ENCODE data around the gene PRDM5.

PRDM5 gene

DNA sequence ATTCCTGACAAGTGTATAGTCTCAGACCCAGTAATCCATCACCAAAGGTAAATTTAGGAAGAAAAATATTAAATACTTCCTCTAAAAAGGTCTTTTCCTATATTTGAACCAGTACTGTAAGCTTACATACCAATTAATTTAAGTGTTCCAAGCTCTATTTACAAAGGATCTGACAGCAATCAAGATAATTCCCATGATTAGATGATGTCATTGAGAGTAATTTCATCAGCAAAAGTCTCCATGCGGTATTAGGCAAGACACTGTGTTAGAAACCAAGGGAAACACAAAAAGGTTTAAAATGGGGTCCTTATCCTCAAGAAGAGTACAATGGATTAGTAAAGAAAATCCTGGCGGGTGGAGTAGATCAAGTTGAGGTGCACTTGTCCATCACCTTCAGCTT is 198.5 kb downstream of the PRDM5 start:
- Histone ChIP-seq H3K4me3 (ENCODE audit: low read depth in 1 of 2, low read length in 2 of 2) (no peak overlapping the region), H3K27me3 (ENCODE audit: control insufficient read depth in 1 of 2, insufficient read depth in 2 of 2, low read length in 2 of 2) (no peaks in the 10 kb centered on the region), H3K27ac (ENCODE audit: low read depth, low read length) (no peak overlapping the region), H3K36me3 (ENCODE audit: insufficient read depth, low read length) (no peaks in the 10 kb centered on the region), H3K9me3 (ENCODE audit: low read length) (no peaks in the 10 kb centered on the region), H3K9ac (ENCODE audit: low read length) (no peak overlapping the region), H3K4me1 (ENCODE audit: insufficient read depth, low read length) (no peaks in the 10 kb centered on the region)

GRCh38 chr4:120723105-120723504 is 199.4 kb downstream of the PRDM5 start:
- H3K27me3 ChIP-seq (ENCODE audit: control insufficient read depth in 1 of 2, insufficient read depth in 2 of 2, low read length in 2 of 2) = no peaks in the 10 kb centered on the region
- H3K36me3 ChIP-seq (ENCODE audit: insufficient read depth, low read length) = no peaks in the 10 kb centered on the region
- no peaks in the 10 kb centered on the region for H3K4me1 ChIP-seq (ENCODE audit: insufficient read depth, low read length)
- H3K27ac ChIP-seq (ENCODE audit: low read depth, low read length) = no peak overlapping the region
- no peak overlapping the region for H3K4me3 ChIP-seq (ENCODE audit: low read depth in 1 of 2, low read length in 2 of 2)
- no peaks in the 10 kb centered on the region for H3K9me3 ChIP-seq (ENCODE audit: low read length)
- no peak overlapping the region for H3K9ac ChIP-seq (ENCODE audit: low read length)

GRCh38 chr4:120722655-120723054 is 199.9 kb downstream of the PRDM5 start:
- Histone ChIP-seq H3K27me3 (ENCODE audit: control insufficient read depth in 1 of 2, insufficient read depth in 2 of 2, low read length in 2 of 2) (no peaks in the 10 kb centered on the region), H3K4me3 (ENCODE audit: low read depth in 1 of 2, low read length in 2 of 2) (no peak overlapping the region), H3K9me3 (ENCODE audit: low read length) (no peaks in the 10 kb centered on the region), H3K27ac (ENCODE audit: low read depth, low read length) (no peak overlapping the region), H3K4me1 (ENCODE audit: insufficient read depth, low read length) (no peaks in the 10 kb centered on the region), H3K9ac (ENCODE audit: low read length) (no peak overlapping the region), H3K36me3 (ENCODE audit: insufficient read depth, low read length) (no peaks in the 10 kb centered on the region)

DNA sequence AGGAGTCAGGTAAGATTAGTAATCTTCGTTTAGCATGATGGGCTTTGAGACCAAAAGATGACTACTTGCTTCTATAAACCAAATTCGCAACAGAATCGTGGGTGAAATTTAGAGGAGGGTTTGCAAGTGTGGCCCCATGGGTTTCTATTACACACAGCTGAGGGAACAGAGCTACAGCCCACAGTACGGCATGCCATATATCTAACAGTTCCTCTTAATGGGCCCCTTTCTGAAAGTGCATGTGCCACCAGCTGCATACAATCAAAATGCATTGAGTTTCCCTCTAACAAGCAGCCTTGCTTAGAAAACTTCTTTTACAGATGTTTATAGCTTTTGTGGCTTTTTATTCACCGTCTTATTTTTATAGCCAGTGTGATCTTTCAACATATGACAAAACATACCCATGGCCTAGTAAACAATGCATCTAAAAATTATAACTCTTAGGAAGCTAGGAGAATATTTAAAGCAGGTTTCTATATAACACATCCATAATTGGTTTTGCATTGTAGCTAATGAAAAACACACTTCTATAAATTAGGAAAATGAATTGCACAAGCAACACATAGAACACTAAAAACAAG is 202.1 kb downstream of the PRDM5 start:
- Histone ChIP-seq H3K4me1 (ENCODE audit: insufficient read depth, low read length) (no peaks in the 10 kb centered on the region), H3K36me3 (ENCODE audit: insufficient read depth, low read length) (no peaks in the 10 kb centered on the region), H3K9ac (ENCODE audit: low read length) (no peak overlapping the region), H3K4me3 (ENCODE audit: low read depth in 1 of 2, low read length in 2 of 2) (no peak overlapping the region), H3K27me3 (ENCODE audit: control insufficient read depth in 1 of 2, insufficient read depth in 2 of 2, low read length in 2 of 2) (no peaks in the 10 kb centered on the region), H3K27ac (ENCODE audit: low read depth, low read length) (no peak overlapping the region), H3K9me3 (ENCODE audit: low read length) (no peaks in the 10 kb centered on the region)

DNA sequence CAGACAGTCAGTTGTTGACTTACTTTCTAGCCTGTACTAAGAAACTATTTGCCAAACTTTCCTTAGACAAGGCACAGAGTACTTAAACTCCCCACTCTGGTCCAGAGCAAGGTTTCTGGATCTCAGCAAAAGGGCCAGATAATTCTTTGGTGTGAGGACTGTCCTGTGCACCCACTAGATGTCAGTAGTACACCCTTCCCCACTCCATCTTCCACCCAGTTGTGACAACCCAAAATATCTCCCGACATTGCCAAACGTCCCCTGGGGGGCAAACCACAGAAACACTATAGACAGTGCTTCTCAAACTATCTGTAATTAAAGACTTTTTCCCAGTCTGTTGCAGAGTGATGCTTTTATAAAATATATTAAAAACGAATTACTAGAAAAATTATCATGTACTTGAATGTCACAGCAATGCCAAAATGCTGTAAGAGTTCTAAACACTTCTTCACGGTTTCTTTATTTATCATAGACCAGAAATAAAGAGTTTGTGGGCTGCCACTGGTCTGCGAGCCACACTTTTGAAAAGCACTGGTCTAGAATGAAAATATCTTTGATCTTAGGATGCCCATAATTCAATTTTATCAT is 203.5 kb downstream of the PRDM5 start:
- no peaks in the 10 kb centered on the region for H3K27me3 ChIP-seq (ENCODE audit: control insufficient read depth in 1 of 2, insufficient read depth in 2 of 2, low read length in 2 of 2)
- no peak overlapping the region for H3K9ac ChIP-seq (ENCODE audit: low read length)
- no peaks in the 10 kb centered on the region for H3K9me3 ChIP-seq (ENCODE audit: low read length)

GRCh38 chr4:120716346-120716745 is 206.2 kb downstream of the PRDM5 start:
- Histone ChIP-seq H3K27ac (ENCODE audit: low read depth, low read length) (no peak overlapping the region), H3K9ac (ENCODE audit: low read length) (no peak overlapping the region), H3K9me3 (ENCODE audit: low read length) (no peaks in the 10 kb centered on the region), H3K4me1 (ENCODE audit: insufficient read depth, low read length) (no peaks in the 10 kb centered on the region), H3K36me3 (ENCODE audit: insufficient read depth, low read length) (no peaks in the 10 kb centered on the region), H3K27me3 (ENCODE audit: control insufficient read depth in 1 of 2, insufficient read depth in 2 of 2, low read length in 2 of 2) (no peaks in the 10 kb centered on the region), H3K4me3 (ENCODE audit: low read depth in 1 of 2, low read length in 2 of 2) (no peak overlapping the region)

More for the DNA sequence above, 203.5 kb downstream of the PRDM5 start:
- Histone ChIP-seq H3K4me1 (ENCODE audit: insufficient read depth, low read length) (no peaks in the 10 kb centered on the region), H3K4me3 (ENCODE audit: low read depth in 1 of 2, low read length in 2 of 2) (no peak overlapping the region), H3K27ac (ENCODE audit: low read depth, low read length) (no peak overlapping the region), H3K36me3 (ENCODE audit: insufficient read depth, low read length) (no peaks in the 10 kb centered on the region)

GRCh38 chr4:120714417-120715010 is 208.0 kb downstream of the PRDM5 start:
- Histone ChIP-seq H3K27me3 (ENCODE audit: control insufficient read depth in 1 of 2, insufficient read depth in 2 of 2, low read length in 2 of 2) (no peaks in the 10 kb centered on the region), H3K4me3 (ENCODE audit: low read depth in 1 of 2, low read length in 2 of 2) (no peak overlapping the region), H3K36me3 (ENCODE audit: insufficient read depth, low read length) (no peaks in the 10 kb centered on the region), H3K9me3 (ENCODE audit: low read length) (no peaks in the 10 kb centered on the region), H3K9ac (ENCODE audit: low read length) (no peak overlapping the region), H3K27ac (ENCODE audit: low read depth, low read length) (no peak overlapping the region), H3K4me1 (ENCODE audit: insufficient read depth, low read length) (no peaks in the 10 kb centered on the region)

DNA sequence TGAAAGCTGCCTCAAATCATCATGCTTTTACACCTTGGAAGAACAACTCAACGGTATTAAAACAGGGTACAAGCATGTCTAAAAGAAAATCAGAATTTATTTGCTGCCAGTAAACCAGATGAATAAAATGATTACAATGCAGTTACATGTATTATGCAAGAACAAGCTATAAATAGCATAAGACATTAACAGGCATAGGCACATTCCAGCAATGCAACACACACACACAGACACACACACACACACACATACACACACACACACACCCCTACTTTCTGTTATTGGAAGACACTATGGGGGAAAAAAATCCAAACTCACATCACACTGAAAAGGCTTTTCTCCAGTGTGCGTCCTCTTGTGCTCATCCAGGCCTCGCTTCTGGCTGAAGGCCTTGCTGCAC is 212.5 kb downstream of the PRDM5 start:
- Histone ChIP-seq H3K9ac (ENCODE audit: low read length) (no peak overlapping the region), H3K4me1 (ENCODE audit: insufficient read depth, low read length) (no peaks in the 10 kb centered on the region), H3K36me3 (ENCODE audit: insufficient read depth, low read length) (no peaks in the 10 kb centered on the region), H3K27me3 (ENCODE audit: control insufficient read depth in 1 of 2, insufficient read depth in 2 of 2, low read length in 2 of 2) (no peaks in the 10 kb centered on the region), H3K9me3 (ENCODE audit: low read length) (no peaks in the 10 kb centered on the region), H3K27ac (ENCODE audit: low read depth, low read length) (no peak overlapping the region), H3K4me3 (ENCODE audit: low read depth in 1 of 2, low read length in 2 of 2) (no peak overlapping the region)

DNA sequence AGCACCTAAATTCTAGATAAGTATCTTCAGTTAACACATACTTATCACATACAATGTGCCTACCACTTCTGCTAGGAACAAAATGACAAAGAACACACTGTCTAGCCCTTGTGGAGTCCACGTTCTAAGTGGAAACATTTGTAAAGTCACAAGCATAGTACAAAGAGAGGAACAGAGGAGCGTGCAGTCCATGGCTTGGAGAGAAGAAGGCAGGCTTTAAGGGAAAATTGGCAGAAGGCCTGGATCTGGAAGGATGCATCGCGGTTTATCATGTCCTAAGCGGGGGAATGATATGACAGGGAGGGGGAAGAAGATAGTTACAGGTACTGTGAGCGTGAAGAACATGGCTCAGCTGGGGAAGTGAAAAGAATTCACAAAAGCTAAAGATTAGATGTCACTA is 218.0 kb downstream of the PRDM5 start:
- no peaks in the 10 kb centered on the region for H3K27me3 ChIP-seq (ENCODE audit: control insufficient read depth in 1 of 2, insufficient read depth in 2 of 2, low read length in 2 of 2)
- H3K9ac ChIP-seq (ENCODE audit: low read length) = no peak overlapping the region
- H3K36me3 ChIP-seq (ENCODE audit: insufficient read depth, low read length) = no peaks in the 10 kb centered on the region
- H3K4me1 ChIP-seq (ENCODE audit: insufficient read depth, low read length) = no peaks in the 10 kb centered on the region
- no peak overlapping the region for H3K4me3 ChIP-seq (ENCODE audit: low read depth in 1 of 2, low read length in 2 of 2)
- H3K9me3 ChIP-seq (ENCODE audit: low read length) = no peaks in the 10 kb centered on the region
- H3K27ac ChIP-seq (ENCODE audit: low read depth, low read length) = no peak overlapping the region

- Histone ChIP-seq H3K9ac (ENCODE audit: low read length) (no peak overlapping the region), H3K9me3 (ENCODE audit: low read length) (no peaks in the 10 kb centered on the region), H3K36me3 (ENCODE audit: insufficient read depth, low read length) (no peaks in the 10 kb centered on the region), H3K27ac (ENCODE audit: low read depth, low read length) (no peak overlapping the region), H3K27me3 (ENCODE audit: control insufficient read depth in 1 of 2, insufficient read depth in 2 of 2, low read length in 2 of 2) (no peaks in the 10 kb centered on the region), H3K4me1 (ENCODE audit: insufficient read depth, low read length) (no peaks in the 10 kb centered on the region), H3K4me3 (ENCODE audit: low read depth in 1 of 2, low read length in 2 of 2) (no peak overlapping the region)
Observed at GRCh38 chr4:120703908-120704307, 218.6 kb downstream of the PRDM5 start.

DNA sequence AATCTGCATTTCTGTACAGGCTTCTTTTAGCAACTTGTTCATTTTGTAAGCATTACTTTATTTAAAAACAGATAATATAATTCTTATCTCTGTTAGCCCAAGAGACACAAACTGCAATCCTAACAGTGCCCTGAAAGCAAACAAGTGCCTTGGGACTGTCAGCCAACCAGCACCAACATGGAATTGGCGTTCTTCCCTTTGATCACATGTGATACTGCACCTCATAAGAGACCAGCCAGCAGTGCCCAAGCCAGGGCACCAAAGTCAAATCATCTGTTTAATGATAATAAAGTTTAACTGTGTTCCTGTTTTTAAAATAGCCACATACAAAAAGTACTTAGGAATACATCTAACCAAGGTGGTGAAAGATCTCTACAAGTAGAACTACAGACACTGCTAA is 223.2 kb downstream of the PRDM5 start:
- no peak overlapping the region for H3K27ac ChIP-seq (ENCODE audit: low read depth, low read length)

GRCh38 chr4:120694973-120695372 is 227.6 kb downstream of the PRDM5 start:
- H3K4me1 ChIP-seq (ENCODE audit: insufficient read depth, low read length) = peaks cover 29% of the 10 kb centered on the region
- no peaks in the 10 kb centered on the region for H3K36me3 ChIP-seq (ENCODE audit: insufficient read depth, low read length)
- H3K27me3 ChIP-seq (ENCODE audit: control insufficient read depth in 1 of 2, insufficient read depth in 2 of 2, low read length in 2 of 2) = no peaks in the 10 kb centered on the region
- no peak overlapping the region for H3K4me3 ChIP-seq (ENCODE audit: low read depth in 1 of 2, low read length in 2 of 2)
- no peaks in the 10 kb centered on the region for H3K9me3 ChIP-seq (ENCODE audit: low read length)
- no peak overlapping the region for H3K9ac ChIP-seq (ENCODE audit: low read length)
- H3K27ac ChIP-seq (ENCODE audit: low read depth, low read length) = peak overlapping the region; percentile 39

More for the DNA sequence above, 223.2 kb downstream of the PRDM5 start:
- Histone ChIP-seq H3K4me1 (ENCODE audit: insufficient read depth, low read length) (peaks cover 20% of the 10 kb centered on the region), H3K27me3 (ENCODE audit: control insufficient read depth in 1 of 2, insufficient read depth in 2 of 2, low read length in 2 of 2) (no peaks in the 10 kb centered on the region), H3K9ac (ENCODE audit: low read length) (no peak overlapping the region), H3K4me3 (ENCODE audit: low read depth in 1 of 2, low read length in 2 of 2) (no peak overlapping the region), H3K36me3 (ENCODE audit: insufficient read depth, low read length) (no peaks in the 10 kb centered on the region), H3K9me3 (ENCODE audit: low read length) (no peaks in the 10 kb centered on the region)

Data from muscle layer of colon (tissue), 2 donors.